ENCODE measurements around the gene FBXO9. TPM values are rescaled to one million over a fixed set of nuclear protein-coding genes. Genes with fewer than 3 reads are reported as not detected.

Gene FBXO9
- total RNA-seq, result 34.1 TPM

DNA sequence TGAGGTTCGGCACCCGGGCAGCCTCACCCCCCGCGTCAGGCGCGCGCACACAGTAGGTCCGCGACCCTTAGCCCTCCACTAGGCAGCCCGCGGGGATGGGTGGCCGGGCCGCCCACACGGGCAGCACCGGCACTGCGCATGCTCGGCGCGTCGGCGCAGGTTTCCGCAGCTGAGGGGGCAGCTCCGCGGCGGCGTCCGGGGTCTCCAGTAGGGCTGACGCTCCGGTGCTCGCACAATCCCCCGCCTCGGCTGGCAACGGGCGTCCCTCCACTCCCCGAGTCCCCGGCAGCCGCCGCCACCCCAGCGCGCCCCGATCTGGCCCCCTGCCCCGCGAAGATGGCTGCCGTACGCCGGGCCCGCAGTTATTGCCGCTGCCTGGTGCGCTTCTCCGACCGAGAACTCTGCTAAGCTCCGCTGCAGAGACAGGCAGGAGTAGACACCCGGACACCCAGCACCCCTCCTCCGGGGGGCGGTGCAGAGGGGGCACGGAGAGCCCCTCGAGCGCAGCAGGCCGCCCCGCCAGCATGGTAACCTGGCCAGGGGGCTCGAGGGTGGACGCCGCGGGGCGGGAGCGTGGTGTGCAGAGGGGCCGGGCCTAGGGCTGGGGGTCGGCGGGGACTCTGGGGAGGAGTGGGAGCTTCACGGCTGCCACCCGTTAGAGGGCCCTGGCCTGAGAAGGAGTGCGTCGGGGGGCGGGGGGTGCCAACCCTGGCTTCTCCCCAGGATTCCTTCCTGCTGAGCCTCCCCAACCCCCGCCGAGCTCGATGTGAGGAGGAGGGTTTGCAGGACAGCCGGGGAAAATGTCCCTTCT is at the start of gene FBXO9:
Gene FBXO9, plus strand, starts transcription at position 139 of the 811 bp plus-strand sequence. Its CDS starts 386 bp downstream, at position 525.
- intact Hi-C loops (cut with DNase I), result loop anchor here (2.0 to 5.0 kb wide), 3 partner anchors 393 to 703 kb away; partner anchors contain the start of genes PAQR8, TMEM14A and TRAM2
- Histone ChIP-seq H3K4me3 (peak within 1 kb of the TSS; percentile 97 to 98), H3K36me3 (no peaks in the 10 kb centered on the region), H3K27ac (peak within 1 kb of the TSS; percentile 94 to 95), H3K27me3 (no peaks in the 10 kb centered on the region), H3K4me1 (no peaks in the 10 kb centered on the region), H3K9me3 (no peaks in the 10 kb centered on the region)
- TF ChIP-seq, protein P1, sequence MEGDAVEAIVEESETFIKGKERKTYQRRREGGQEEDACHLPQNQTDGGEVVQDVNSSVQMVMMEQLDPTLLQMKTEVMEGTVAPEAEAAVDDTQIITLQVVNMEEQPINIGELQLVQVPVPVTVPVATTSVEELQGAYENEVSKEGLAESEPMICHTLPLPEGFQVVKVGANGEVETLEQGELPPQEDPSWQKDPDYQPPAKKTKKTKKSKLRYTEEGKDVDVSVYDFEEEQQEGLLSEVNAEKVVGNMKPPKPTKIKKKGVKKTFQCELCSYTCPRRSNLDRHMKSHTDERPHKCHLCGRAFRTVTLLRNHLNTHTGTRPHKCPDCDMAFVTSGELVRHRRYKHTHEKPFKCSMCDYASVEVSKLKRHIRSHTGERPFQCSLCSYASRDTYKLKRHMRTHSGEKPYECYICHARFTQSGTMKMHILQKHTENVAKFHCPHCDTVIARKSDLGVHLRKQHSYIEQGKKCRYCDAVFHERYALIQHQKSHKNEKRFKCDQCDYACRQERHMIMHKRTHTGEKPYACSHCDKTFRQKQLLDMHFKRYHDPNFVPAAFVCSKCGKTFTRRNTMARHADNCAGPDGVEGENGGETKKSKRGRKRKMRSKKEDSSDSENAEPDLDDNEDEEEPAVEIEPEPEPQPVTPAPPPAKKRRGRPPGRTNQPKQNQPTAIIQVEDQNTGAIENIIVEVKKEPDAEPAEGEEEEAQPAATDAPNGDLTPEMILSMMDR (IDR thresholded peaks at IDR 0.05), result no peak
- peak; percentile 9 to 83 for DNase-seq (ENCODE audit: low spot score in 2 of 2)

DNA sequence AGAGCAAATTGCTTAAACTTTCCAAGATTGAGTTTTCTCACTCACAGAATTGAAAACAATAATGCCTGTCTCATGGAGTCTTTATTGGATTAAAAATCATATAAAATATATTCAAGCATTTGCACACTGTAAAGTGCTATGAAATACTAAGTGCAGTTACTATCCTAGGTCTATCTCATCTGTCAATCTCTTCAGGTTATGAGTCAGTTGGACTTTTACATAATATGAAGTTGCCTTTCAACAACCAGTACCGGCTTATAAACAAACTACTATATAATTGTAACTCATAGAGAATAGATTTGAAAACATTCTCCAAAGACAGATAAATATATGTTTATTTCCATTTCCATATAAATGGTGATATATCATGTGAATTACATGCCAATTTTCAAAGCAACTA is 49.7 kb upstream of the FBXO9 start:
- H3K27me3 ChIP-seq, result no peaks in the 10 kb centered on the region
- DNase-seq (ENCODE audit: low spot score in 2 of 2), result no peak
- peak overlapping the region; percentile 78 to 82 for H3K27ac ChIP-seq
- H3K36me3 ChIP-seq, result peaks cover 38 to 61% of the 10 kb centered on the region in 2 donors
- intact Hi-C loops (cut with DNase I), result loop anchor here (2.0 kb wide), 1 partner anchor 27 kb away; no protein-coding TSS in a partner anchor
- TF ChIP-seq, protein P1 (IDR thresholded peaks at IDR 0.05), result no peak
- H3K9me3 ChIP-seq, result no peaks in the 10 kb centered on the region
- no peak overlapping the region for H3K4me3 ChIP-seq
- H3K4me1 ChIP-seq, result peaks cover 0 to 17% of the 10 kb centered on the region in 2 donors

DNA sequence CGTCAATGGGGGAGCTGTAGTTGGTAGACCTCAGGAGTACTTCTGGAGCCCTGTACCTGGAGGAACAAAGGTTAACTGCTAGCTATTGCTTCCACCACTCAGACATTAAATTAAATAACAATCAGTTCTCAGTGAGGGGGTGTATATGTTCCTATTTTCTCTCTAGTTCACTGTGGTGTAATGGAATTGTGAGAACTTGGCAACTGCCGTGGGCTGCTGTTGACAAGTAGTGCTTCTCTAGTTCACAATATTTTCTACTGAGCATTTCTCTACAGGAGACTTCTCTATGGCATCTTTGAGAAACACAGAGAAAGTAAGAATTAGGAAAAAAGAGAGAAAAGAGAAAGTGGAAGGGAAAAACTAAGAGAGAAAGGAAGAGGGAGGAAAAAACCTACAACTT is 46.8 kb upstream of the FBXO9 start:
- Histone ChIP-seq H3K27ac (no peak overlapping the region), H3K4me1 (peaks cover 0 to 12% of the 10 kb centered on the region in 2 donors), H3K36me3 (peaks cover 24 to 31% of the 10 kb centered on the region in 2 donors), H3K9me3 (no peaks in the 10 kb centered on the region), H3K27me3 (no peaks in the 10 kb centered on the region), H3K4me3 (no peak overlapping the region)
- TF ChIP-seq, protein P1 (IDR thresholded peaks at IDR 0.05), result no peak
- intact Hi-C loops (cut with DNase I), result no loop called here
- DNase-seq (ENCODE audit: low spot score in 2 of 2), result no peak

DNA sequence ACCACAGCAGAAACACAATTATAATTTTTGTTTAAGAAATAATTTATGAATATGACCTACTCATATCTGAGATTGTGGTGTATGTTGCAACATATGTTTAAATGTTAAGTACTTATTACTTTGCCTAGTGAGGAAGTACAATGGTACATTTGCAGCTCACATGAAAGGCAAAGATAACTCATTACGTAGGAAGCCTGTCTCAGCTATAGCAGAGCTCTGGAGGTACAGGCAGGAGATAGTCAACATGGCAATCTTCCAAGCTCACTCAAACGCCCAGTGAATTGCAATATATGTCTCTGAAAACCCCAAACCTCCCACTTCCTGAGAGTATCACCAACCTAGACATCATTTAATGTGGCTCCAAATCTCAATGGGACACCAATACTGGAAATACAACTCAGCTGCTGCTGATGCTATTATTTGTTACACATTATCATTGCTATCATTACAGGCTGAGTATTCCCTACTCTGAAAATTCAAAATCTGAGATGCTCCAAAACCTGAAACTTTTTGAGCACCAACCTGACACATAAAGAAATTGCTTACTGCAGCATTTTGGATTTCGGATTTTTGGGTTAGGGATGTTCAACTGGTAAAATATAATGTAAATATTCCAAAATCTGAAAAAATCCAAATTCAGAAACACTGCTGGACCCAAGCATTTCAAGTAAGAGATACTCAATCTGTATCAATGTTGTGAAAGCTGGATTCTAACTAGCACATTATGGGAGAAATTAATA is 45.0 kb upstream of the FBXO9 start:
- Histone ChIP-seq H3K4me1 (no peaks in the 10 kb centered on the region), H3K27ac (no peak overlapping the region), H3K9me3 (no peaks in the 10 kb centered on the region), H3K4me3 (no peak overlapping the region), H3K36me3 (peaks cover 24 to 28% of the 10 kb centered on the region in 2 donors), H3K27me3 (no peaks in the 10 kb centered on the region)
- TF ChIP-seq, protein P1 (IDR thresholded peaks at IDR 0.05), result no peak
- intact Hi-C loops (cut with DNase I), result no loop called here
- DNase-seq (ENCODE audit: low spot score in 2 of 2), result no peak

DNA sequence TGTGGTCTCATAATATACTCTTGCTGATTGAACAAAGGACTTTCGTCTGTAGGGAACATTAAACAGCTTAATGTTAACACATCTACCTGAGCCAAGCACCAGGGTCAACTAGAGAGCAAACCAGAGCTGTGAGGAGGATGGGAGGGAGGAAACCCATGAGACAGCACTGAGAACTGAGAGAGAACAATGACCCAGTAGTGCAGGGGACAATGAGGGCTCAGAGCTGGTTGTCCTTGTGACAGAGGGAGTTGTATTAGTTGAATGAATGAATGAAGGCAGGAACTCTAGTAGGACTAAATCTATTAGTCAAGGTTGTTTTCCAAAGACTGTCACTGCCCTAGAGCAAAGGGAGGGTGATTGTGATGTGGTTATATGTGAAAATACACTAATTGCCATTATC is 41.9 kb upstream of the FBXO9 start:
- Histone ChIP-seq H3K27ac (no peak overlapping the region), H3K36me3 (peaks cover 18 to 29% of the 10 kb centered on the region in 2 donors), H3K4me1 (no peaks in the 10 kb centered on the region), H3K4me3 (no peak overlapping the region), H3K27me3 (no peaks in the 10 kb centered on the region), H3K9me3 (no peaks in the 10 kb centered on the region)
- intact Hi-C loops (cut with DNase I), result no loop called here
- TF ChIP-seq, protein P1 (IDR thresholded peaks at IDR 0.05), result no peak
- DNase-seq (ENCODE audit: low spot score in 2 of 2), result no peak
